ENCODE results near the gene HAS3. TPM values are rescaled to one million over a fixed set of nuclear protein-coding genes. Genes with fewer than 3 reads are reported as not detected.

Gene HAS3
- total RNA-seq: under 0.01 and 0.29 TPM in 2 replicates

GRCh38 chr16:69105501-69106361, at the start of gene HAS3:
Gene HAS3 (plus strand): TSS chr16:69105653. CDS start chr16:69109396, 3,743 bp downstream.

GRCh38 chr16:69132424-69133252, 27.2 kb downstream of the HAS3 start, which contains the start of the genes CHTF8 and UTP4:
Gene CHTF8 (minus strand): TSS chr16:69132588. CDS start chr16:69121458, 11,130 bp downstream.
Gene UTP4 (plus strand): TSS chr16:69132649. CDS start chr16:69133460, 811 bp downstream.

Other genes starting within 250 kb of the HAS3 start
- 42.9 and 81.0 TPM in 2 replicates for gene CHTF8, start 26.9 kb downstream of the HAS3 start, total RNA-seq
- 23.0 and 29.8 TPM in 2 replicates for gene UTP4, start 27.0 kb downstream of the HAS3 start, total RNA-seq
- 12.7 and 39.2 TPM in 2 replicates for gene SNTB2, start 81.5 kb downstream of the HAS3 start, total RNA-seq
- gene VPS4A, start 205.7 kb downstream of the HAS3 start, total RNA-seq: 25.4 and 41.8 TPM in 2 replicates
- 15.1 and 20.5 TPM in 2 replicates for gene PDF, start 224.9 kb downstream of the HAS3 start, total RNA-seq
- 24.9 and 44.1 TPM in 2 replicates for gene COG8, start 233.9 kb downstream of the HAS3 start, total RNA-seq
- 18.8 and 45.2 TPM in 2 replicates for gene NIP7, start 234.1 kb downstream of the HAS3 start, total RNA-seq
- 0.44 TPM in 1 of 2 replicates, not detected in the other for gene TMED6, start 246.1 kb downstream of the HAS3 start, total RNA-seq

Data from placental pericyte (primary cell).